RPMI7951 (cell line): ENCODE results near the gene MKNK1. TPM values are rescaled to one million over a fixed set of nuclear protein-coding genes. Genes with fewer than 3 reads are reported as not detected.
A peak's percentile ranks its signal among the peaks of the same experiment; 100 is the strongest.

Experiments used
- DNase-seq: peaks from one replicate; pipeline ENCODE4 v3.0.0-alpha.2; 2012; ENCODE audit warnings: low read depth
- total RNA-seq: library from RNA; depleted of rRNA; stranded (reverse); fragments of >200 nt; shearing (Covaris generic); gene quantifications from 2 replicates; pipeline ENCODE4 v1.2.3, GENCODE V29; 2014

Gene MKNK1
- total RNA-seq, 1 experiment from 2014 or later = 16.7 TPM

- peak; percentile 56 for DNase-seq
Observed at GRCh38 chr1:46539972-46540371, 64.1 kb downstream of the MKNK1 start.

GRCh38 chr1:46538147-46538546, 65.9 kb downstream of the MKNK1 start:
- no peak for DNase-seq

- DNase-seq = no peak
Observed at GRCh38 chr1:46537651-46538050, 66.4 kb downstream of the MKNK1 start.

GRCh38 chr1:46536527-46536926, 67.5 kb downstream of the MKNK1 start:
- no peak for DNase-seq

GRCh38 chr1:46535063-46535462, 69.0 kb downstream of the MKNK1 start:
- no peak for DNase-seq

- DNase-seq = no peak
Observed at GRCh38 chr1:46533179-46533864, 70.7 kb downstream of the MKNK1 start.

- DNase-seq = peak; percentile 22
Observed at GRCh38 chr1:46532498-46533178, 71.4 kb downstream of the MKNK1 start.

- DNase-seq = no peak
Observed at GRCh38 chr1:46532095-46532494, 72.0 kb downstream of the MKNK1 start.

- no peak for DNase-seq
Observed at GRCh38 chr1:46530791-46531409, 73.2 kb downstream of the MKNK1 start.

GRCh38 chr1:46530311-46530710, 73.8 kb downstream of the MKNK1 start:
- DNase-seq = no peak

GRCh38 chr1:46529031-46529630, 74.9 kb downstream of the MKNK1 start:
- DNase-seq = no peak

- peak; percentile 17 for DNase-seq
Observed at GRCh38 chr1:46528297-46528955, 75.6 kb downstream of the MKNK1 start.

GRCh38 chr1:46527474-46528296, 76.4 kb downstream of the MKNK1 start:
- peak; percentile 63 for DNase-seq

- DNase-seq = no peak
Observed at GRCh38 chr1:46526691-46527291, 77.3 kb downstream of the MKNK1 start.

GRCh38 chr1:46526013-46526690, 77.9 kb downstream of the MKNK1 start:
- no peak for DNase-seq

- DNase-seq = no peak
Observed at GRCh38 chr1:46525253-46525983, 78.7 kb downstream of the MKNK1 start.

GRCh38 chr1:46524843-46525242, 79.2 kb downstream of the MKNK1 start:
- DNase-seq = no peak

GRCh38 chr1:46523496-46524353, 80.3 kb downstream of the MKNK1 start:
- DNase-seq = no peak

GRCh38 chr1:46522969-46523320, 81.1 kb downstream of the MKNK1 start:
- no peak for DNase-seq
